NB4 (cell line): ENCODE data around the gene PSMC1.

ENCODE experiments used
- CTCF ChIP-seq: IDR thresholded peaks from one replicate; pipeline ENCODE4 v1.5.1; 2012; ENCODE audit warnings: low read depth, low read length
- MAX ChIP-seq: IDR thresholded peaks from 2 replicates; pipeline ENCODE4 v1.6.1; 2011; ENCODE audit warnings: low read depth, low read length
- POLR2A ChIP-seq: IDR thresholded peaks from 2 replicates; pipeline ENCODE4 v1.6.1; 2011; ENCODE audit warnings: mild to moderate bottlenecking; ENCODE audit not compliant: insufficient read length; ENCODE audit errors: extremely low read depth

- TF ChIP-seq CTCF = no peak
- TF ChIP-seq MAX = no peak
- TF ChIP-seq POLR2A = no peak
These were observed 22.1 kb downstream of the PSMC1 start for GRCh38 chr14:90278199-90279175.
